DND-41 (cell line): ENCODE measurements around the gene TEDC2.
A peak's percentile ranks its signal among the peaks of the same experiment; 100 is the strongest.

Source experiments
- ATAC-seq: fragments of 200-7000 bp; cut with Tn5 transposase; 3 replicates; pipeline ENCODE4 v1.9.1; 2021; ENCODE audit warnings: low read depth; ENCODE audit not compliant: insufficient read depth
- DNase-seq: peaks from one replicate; pipeline ENCODE4 v3.0.0-alpha.2; 2020
- H2AFZ ChIP-seq: 2 replicates; pipeline ENCODE4 v1.6.0; 2012; ENCODE audit warnings: low read depth, low read length
- H3K27ac ChIP-seq: 2 replicates; pipeline ENCODE4 v1.5.1; 2012; ENCODE audit warnings: low read length, inconsistent platforms
- H3K27me3 ChIP-seq: fragments of 200-600 bp; sonication (generic); 2 replicates; pipeline ENCODE4 v1.6.0; 2012; ENCODE audit warnings: low read length, mild to moderate bottlenecking, inconsistent platforms; ENCODE audit not compliant: insufficient read depth, poor library complexity
- H3K36me3 ChIP-seq: 2 replicates; pipeline ENCODE4 v1.5.1; 2012; ENCODE audit warnings: low read length, inconsistent platforms; ENCODE audit not compliant: insufficient read depth
- H3K4me1 ChIP-seq: 2 replicates; pipeline ENCODE4 v1.5.1; 2012; ENCODE audit warnings: mild to moderate bottlenecking, low read length; ENCODE audit not compliant: insufficient read depth
- H3K4me2 ChIP-seq: 2 replicates; pipeline ENCODE4 v1.6.0; 2012; ENCODE audit warnings: mild to moderate bottlenecking, moderate library complexity, low read length, inconsistent platforms; ENCODE audit not compliant: insufficient read depth
- H3K4me3 ChIP-seq, 2 experiments: fragments of 200-600 bp in 1 of 2; shearing (Covaris generic) in 1 of 2; 2 replicates each; pipeline ENCODE4 v1.5.1; 2012 to 2016; ENCODE audit warnings: inconsistent platforms in 2 of 2, low read length in 2 of 2, mild to moderate bottlenecking in 2 of 2, low read depth in 1 of 2, moderate library complexity in 1 of 2
- H3K79me2 ChIP-seq: 2 replicates; pipeline ENCODE4 v1.6.0; 2012; ENCODE audit warnings: low read length, inconsistent platforms; ENCODE audit not compliant: insufficient read depth
- H3K9ac ChIP-seq: 2 replicates; pipeline ENCODE4 v1.6.0; 2012; ENCODE audit warnings: low read depth, mild to moderate bottlenecking, inconsistent platforms, low read length, moderate library complexity
- H3K9me3 ChIP-seq: 2 replicates; pipeline ENCODE4 v1.5.1; 2012; ENCODE audit warnings: low read length, moderate library complexity, mild to moderate bottlenecking, inconsistent platforms; ENCODE audit not compliant: insufficient read depth, severe bottlenecking
- H4K20me1 ChIP-seq: 2 replicates; pipeline ENCODE4 v1.6.0; 2012; ENCODE audit warnings: low read length; ENCODE audit not compliant: insufficient read depth
- CTCF ChIP-seq: IDR thresholded peaks from 2 replicates; pipeline ENCODE4 v1.5.1; 2012; ENCODE audit warnings: borderline replicate concordance, low read length, moderate library complexity, mild to moderate bottlenecking; ENCODE audit not compliant: poor library complexity, severe bottlenecking; ENCODE audit errors: extremely low read depth
- EZH2 ChIP-seq: IDR thresholded peaks from 3 replicates; pipeline ENCODE4 v1.6.1; 2012; ENCODE audit warnings: borderline replicate concordance, low read depth, mild to moderate bottlenecking, moderate library complexity, low read length, inconsistent platforms; ENCODE audit not compliant: severe bottlenecking

Gene TEDC2

GRCh38 chr16:2425825-2426430, 34.0 kb upstream of the TEDC2 start:
- Histone ChIP-seq H3K9ac (no peak overlapping the region), H2AFZ (no peak overlapping the region), H4K20me1 (peaks cover 10% of the 10 kb centered on the region), H3K4me1 (peaks cover 25% of the 10 kb centered on the region), H3K4me3 (no peak overlapping the region), H3K36me3 (peaks cover 8% of the 10 kb centered on the region), H3K9me3 (no peaks in the 10 kb centered on the region), H3K4me2 (no peak overlapping the region), H3K27me3 (no peaks in the 10 kb centered on the region), H3K27ac (no peak overlapping the region), H3K79me2 (peaks cover 19% of the 10 kb centered on the region)
- ATAC-seq: no peak
- TF ChIP-seq EZH2: no peak
- TF ChIP-seq CTCF: no peak
- no peak for DNase-seq

DNA sequence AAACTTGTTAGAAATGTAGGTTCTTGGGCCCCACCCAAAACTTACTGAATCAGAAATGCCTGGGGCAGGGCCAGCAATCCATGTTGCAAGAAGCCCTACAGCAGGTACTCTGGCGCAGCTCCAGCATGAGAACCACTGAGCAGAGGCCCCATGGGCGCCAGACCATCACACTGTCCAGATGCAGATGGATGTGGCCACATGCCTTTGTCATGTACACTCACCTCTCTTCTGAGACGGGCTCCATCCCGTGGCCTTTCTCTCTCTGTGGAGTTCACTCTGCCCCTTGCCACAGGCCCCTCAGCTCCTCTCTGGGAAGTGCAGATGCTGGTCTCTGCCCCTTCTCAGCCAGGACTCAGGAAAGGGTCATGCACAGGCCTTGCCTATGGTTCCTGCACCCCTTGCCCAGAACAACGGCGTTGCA, 33.0 kb upstream of the TEDC2 start:
- peaks cover 29% of the 10 kb centered on the region for H3K79me2 ChIP-seq
- H4K20me1 ChIP-seq: peaks cover 18% of the 10 kb centered on the region
- H3K4me2 ChIP-seq: no peak overlapping the region
- H3K36me3 ChIP-seq: peaks cover 18% of the 10 kb centered on the region
- H3K27me3 ChIP-seq: no peaks in the 10 kb centered on the region
- H3K9ac ChIP-seq: no peak overlapping the region
- peaks cover 35% of the 10 kb centered on the region for H3K4me1 ChIP-seq
- no peak for TF ChIP-seq EZH2
- no peak for TF ChIP-seq CTCF
- no peak overlapping the region for H3K27ac ChIP-seq
- no peak for ATAC-seq
- no peak overlapping the region for H3K4me3 ChIP-seq
- no peaks in the 10 kb centered on the region for H3K9me3 ChIP-seq
- no peak for DNase-seq
- no peak overlapping the region for H2AFZ ChIP-seq

- ATAC-seq (no peak), DNase-seq (no peak)
- Histone ChIP-seq H3K4me3 (no peak overlapping the region), H3K79me2 (peaks cover 35% of the 10 kb centered on the region), H3K27me3 (no peaks in the 10 kb centered on the region), H3K9ac (peak overlapping the region; percentile 97), H3K4me1 (peaks cover 41% of the 10 kb centered on the region), H3K9me3 (no peaks in the 10 kb centered on the region), H3K27ac (no peak overlapping the region; the same call in 1 of the 2 replicates), H2AFZ (no peak overlapping the region), H3K36me3 (peaks cover 24% of the 10 kb centered on the region), H4K20me1 (peaks cover 22% of the 10 kb centered on the region), H3K4me2 (no peak overlapping the region)
- TF ChIP-seq EZH2 (no peak), CTCF (no peak)
These were observed 32.4 kb upstream of the TEDC2 start for GRCh38 chr16:2427526-2427925.
